Smooth muscle cell (in vitro differentiated cells): Measurements from ENCODE around the gene MPI. TPM values are rescaled to one million over a fixed set of nuclear protein-coding genes. Genes with fewer than 3 reads are reported as not detected.

Source experiments
- DNase-seq: peaks from one replicate; lab custom pipeline; 2025; ENCODE audit not compliant: unreplicated experiment; lab: John Stamatoyannopoulos, UW
- H2AFZ ChIP-seq: fragments of 200-600 bp; sonication (generic); 2 replicates; pipeline ENCODE4 v1.6.0; 2016; ENCODE audit warnings: antibody characterized with exemption, low read depth, mild to moderate bottlenecking
- H3F3A ChIP-seq: fragments of 200-600 bp; sonication (generic); 2 replicates; pipeline ENCODE4 v1.6.0; 2017; ENCODE audit warnings: antibody characterized with exemption, low read depth
- H3K27ac ChIP-seq: fragments of 200-600 bp; sonication (generic); 2 replicates; pipeline ENCODE4 v1.5.1; 2016; ENCODE audit warnings: low read depth, mild to moderate bottlenecking
- H3K27me3 ChIP-seq: fragments of 200-600 bp; sonication (generic); 2 replicates; pipeline ENCODE4 v1.6.1; 2016; ENCODE audit warnings: low read depth, mild to moderate bottlenecking
- H3K36me3 ChIP-seq: fragments of 200-600 bp; sonication (generic); 2 replicates; pipeline ENCODE4 v1.5.1; 2016; ENCODE audit warnings: low read depth
- H3K4me1 ChIP-seq: fragments of 200-600 bp; sonication (generic); 2 replicates; pipeline ENCODE4 v1.5.1; 2016; ENCODE audit warnings: low read depth
- H3K4me2 ChIP-seq: fragments of 200-600 bp; sonication (generic); 2 replicates; pipeline ENCODE4 v1.6.0; 2016; ENCODE audit warnings: mild to moderate bottlenecking
- H3K4me3 ChIP-seq: fragments of 200-600 bp; sonication (generic); 2 replicates; pipeline ENCODE4 v1.5.1; 2016; ENCODE audit warnings: mild to moderate bottlenecking
- H3K79me2 ChIP-seq: fragments of 200-600 bp; sonication (generic); 2 replicates; pipeline ENCODE4 v1.6.0; 2016; ENCODE audit warnings: low read depth, mild to moderate bottlenecking
- H3K9ac ChIP-seq: fragments of 200-600 bp; sonication (generic); 2 replicates; pipeline ENCODE4 v1.6.0; 2016; ENCODE audit warnings: low read depth
- H3K9me3 ChIP-seq: fragments of 200-600 bp; sonication (generic); replicated peaks from 2 replicates; pipeline ENCODE4 v1.5.1; 2016; ENCODE audit warnings: low read depth
- H4K20me1 ChIP-seq: fragments of 200-600 bp; sonication (generic); 2 replicates; pipeline ENCODE4 v1.6.0; 2016; ENCODE audit warnings: low read depth
- WGBS: methylation state at CpG from one replicate; pipeline ENCODE4 v1.1.7; 2016; ENCODE audit warnings: low lambda C conversion rate; 5-methylcytosine and 5-hydroxymethylcytosine counted together
- polyA plus RNA-seq: library from polyadenylated mRNA; unstranded; fragments of >200 nt; fragmentation: Nextera tagmentation; extraction: Ambion mirVana; gene quantifications from 2 replicates; pipeline ENCODE4 v1.2.1, GENCODE V29; 2016
- total RNA-seq: library from RNA; depleted of rRNA; stranded (reverse); fragments of >200 nt; gene quantifications from 2 replicates; pipeline ENCODE4 v1.2.3, GENCODE V29; 2014
- TF ChIP-seq, protein P1 (sequence below): fragments of 200-600 bp; sonication (generic); IDR thresholded peaks from 2 replicates; pipeline ENCODE4 v1.5.1; 2017; ENCODE audit warnings: borderline replicate concordance, mild to moderate bottlenecking, antibody characterized with exemption; ENCODE audit not compliant: insufficient read depth, poor library complexity, severe bottlenecking

MPI gene
- total and polyA plus RNA-seq, 2 experiments from 2014 or later, result 41.9 to 43.6 TPM

DNA sequence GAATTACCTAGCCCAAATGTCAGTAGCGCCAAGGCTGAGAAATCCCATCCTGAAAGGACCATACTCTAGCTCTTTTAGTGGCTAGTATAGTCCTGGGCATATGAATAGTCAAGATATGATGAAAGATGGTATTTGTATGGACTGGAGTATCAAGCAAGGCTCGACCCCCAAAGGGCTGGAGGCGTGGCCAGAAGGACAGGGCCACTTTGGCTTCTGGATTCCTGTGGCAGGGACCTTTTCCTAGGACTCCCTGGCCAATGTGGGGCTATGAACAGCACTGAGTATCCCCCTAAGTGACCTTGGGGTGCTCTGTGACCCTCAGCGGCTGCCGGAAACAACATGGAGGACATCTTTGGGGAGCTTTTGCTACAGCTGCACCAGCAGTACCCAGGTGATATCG is 6.0 kb downstream of the MPI start:
- TF ChIP-seq, protein P1, sequence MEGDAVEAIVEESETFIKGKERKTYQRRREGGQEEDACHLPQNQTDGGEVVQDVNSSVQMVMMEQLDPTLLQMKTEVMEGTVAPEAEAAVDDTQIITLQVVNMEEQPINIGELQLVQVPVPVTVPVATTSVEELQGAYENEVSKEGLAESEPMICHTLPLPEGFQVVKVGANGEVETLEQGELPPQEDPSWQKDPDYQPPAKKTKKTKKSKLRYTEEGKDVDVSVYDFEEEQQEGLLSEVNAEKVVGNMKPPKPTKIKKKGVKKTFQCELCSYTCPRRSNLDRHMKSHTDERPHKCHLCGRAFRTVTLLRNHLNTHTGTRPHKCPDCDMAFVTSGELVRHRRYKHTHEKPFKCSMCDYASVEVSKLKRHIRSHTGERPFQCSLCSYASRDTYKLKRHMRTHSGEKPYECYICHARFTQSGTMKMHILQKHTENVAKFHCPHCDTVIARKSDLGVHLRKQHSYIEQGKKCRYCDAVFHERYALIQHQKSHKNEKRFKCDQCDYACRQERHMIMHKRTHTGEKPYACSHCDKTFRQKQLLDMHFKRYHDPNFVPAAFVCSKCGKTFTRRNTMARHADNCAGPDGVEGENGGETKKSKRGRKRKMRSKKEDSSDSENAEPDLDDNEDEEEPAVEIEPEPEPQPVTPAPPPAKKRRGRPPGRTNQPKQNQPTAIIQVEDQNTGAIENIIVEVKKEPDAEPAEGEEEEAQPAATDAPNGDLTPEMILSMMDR, result no peak

DNA sequence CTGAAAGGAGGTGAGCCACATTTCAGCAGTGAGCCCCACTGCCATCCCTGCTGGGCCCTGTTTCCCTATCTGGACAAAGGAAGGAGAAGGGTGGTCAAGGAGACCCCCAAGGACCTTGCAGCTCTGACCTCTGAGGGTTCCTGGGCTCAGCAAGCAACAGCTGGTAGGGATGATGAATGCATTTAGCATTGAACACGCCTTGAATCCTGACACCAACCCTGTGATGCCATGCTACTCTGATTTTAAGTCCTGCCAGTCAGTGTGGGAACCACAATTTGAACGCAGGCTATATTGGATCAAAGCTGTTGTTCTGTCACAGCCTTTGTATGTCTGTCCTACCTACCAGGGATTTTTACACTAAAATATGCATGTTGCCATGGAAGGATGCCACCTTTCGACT is 6.5 kb downstream of the MPI start:
- H2AFZ ChIP-seq, result no peak overlapping the region
- peaks cover 10% of the 10 kb centered on the region for H3F3A ChIP-seq
- H3K9ac ChIP-seq, result no peak overlapping the region
- DNase-seq, result no peak
- no peaks in the 10 kb centered on the region for H3K27me3 ChIP-seq
- TF ChIP-seq, protein P1, result no peak
- H3K4me2 ChIP-seq, result no peak overlapping the region
- peaks cover 3% of the 10 kb centered on the region for H4K20me1 ChIP-seq
- H3K4me3 ChIP-seq, result no peak overlapping the region
- H3K27ac ChIP-seq, result no peak overlapping the region
- H3K4me1 ChIP-seq, result no peaks in the 10 kb centered on the region
- H3K79me2 ChIP-seq, result no peaks in the 10 kb centered on the region
- H3K36me3 ChIP-seq, result no peaks in the 10 kb centered on the region
- no peaks in the 10 kb centered on the region for H3K9me3 ChIP-seq
- WGBS, result 98% methylated on average over 3 of the region's 3 CpGs

More for the DNA sequence above, 6.0 kb downstream of the MPI start:
- Histone ChIP-seq H3K4me3 (no peak overlapping the region), H3K9ac (no peak overlapping the region), H3K27me3 (no peaks in the 10 kb centered on the region), H2AFZ (no peak overlapping the region), H3K4me1 (peaks cover under 1% of the 10 kb centered on the region), H3K36me3 (no peaks in the 10 kb centered on the region), H3K4me2 (no peak overlapping the region), H4K20me1 (peaks cover 3% of the 10 kb centered on the region), H3K27ac (no peak overlapping the region), H3F3A (peaks cover 10% of the 10 kb centered on the region), H3K79me2 (no peaks in the 10 kb centered on the region), H3K9me3 (no peaks in the 10 kb centered on the region)
- no peak for DNase-seq
- WGBS, result 99% methylated on average over 6 of the region's 6 CpGs

DNA sequence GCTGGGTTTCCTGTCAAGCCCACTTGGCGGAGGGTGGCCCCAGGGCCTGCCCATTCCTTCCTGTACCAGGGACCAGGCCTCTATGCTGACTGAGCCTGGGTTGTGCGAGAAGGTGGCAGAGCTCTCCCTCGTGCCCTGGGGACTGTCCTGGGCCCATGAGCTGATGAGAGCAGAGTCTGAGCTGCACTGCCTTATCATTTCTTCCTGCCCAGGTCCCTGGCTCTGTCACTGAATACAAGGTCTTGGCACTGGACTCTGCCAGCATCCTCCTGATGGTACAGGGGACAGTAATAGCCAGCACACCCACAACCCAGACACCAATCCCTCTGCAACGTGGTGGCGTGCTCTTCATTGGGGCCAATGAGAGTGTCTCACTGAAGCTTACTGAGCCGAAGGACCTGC is 7.5 kb downstream of the MPI start:
- no peaks in the 10 kb centered on the region for H3K79me2 ChIP-seq
- no peak overlapping the region for H2AFZ ChIP-seq
- WGBS, result 97% methylated on average over 6 of the region's 6 CpGs
- no peak for DNase-seq
- H3K9ac ChIP-seq, result no peak overlapping the region
- H4K20me1 ChIP-seq, result peaks cover 3% of the 10 kb centered on the region
- no peaks in the 10 kb centered on the region for H3K27me3 ChIP-seq
- H3K9me3 ChIP-seq, result no peaks in the 10 kb centered on the region
- H3K4me1 ChIP-seq, result no peaks in the 10 kb centered on the region
- TF ChIP-seq, protein P1, result no peak
- H3K36me3 ChIP-seq, result no peaks in the 10 kb centered on the region
- no peak overlapping the region for H3K4me2 ChIP-seq
- no peak overlapping the region for H3K27ac ChIP-seq
- H3K4me3 ChIP-seq, result no peak overlapping the region
- peaks cover 10% of the 10 kb centered on the region for H3F3A ChIP-seq

DNA sequence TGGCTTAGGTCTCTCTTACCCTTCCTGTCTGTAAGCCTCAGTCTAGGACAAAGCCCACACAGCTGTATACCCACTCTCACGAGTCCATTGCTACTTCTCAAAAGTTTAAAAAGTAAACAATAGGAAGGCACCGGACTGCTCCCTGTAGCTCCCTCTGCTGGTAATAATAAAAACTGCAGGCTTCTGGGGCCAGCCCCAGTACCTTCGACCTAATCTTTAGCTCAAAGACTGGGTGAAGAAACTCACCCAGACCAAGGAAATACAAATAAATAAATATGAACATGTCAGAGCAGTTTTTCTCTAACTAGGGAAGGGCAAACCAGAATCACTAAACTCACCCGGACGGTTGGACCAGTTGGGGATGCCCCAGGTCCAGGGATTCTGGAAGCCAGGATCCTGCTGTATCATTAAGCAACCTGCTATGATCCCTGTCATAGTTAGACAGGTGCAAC is 11.8 kb downstream of the MPI start:
- H3K36me3 ChIP-seq, result no peaks in the 10 kb centered on the region
- H3K4me1 ChIP-seq, result peaks cover 11% of the 10 kb centered on the region
- no peaks in the 10 kb centered on the region for H3K27me3 ChIP-seq
- peaks cover 10% of the 10 kb centered on the region for H4K20me1 ChIP-seq
- no peak overlapping the region for H2AFZ ChIP-seq
- H3F3A ChIP-seq, result peaks cover 15% of the 10 kb centered on the region
- WGBS, result 24% methylated on average over 5 of the region's 5 CpGs
- peak overlapping the region; percentile 5 for H3K27ac ChIP-seq
- no peaks in the 10 kb centered on the region for H3K9me3 ChIP-seq
- H3K4me3 ChIP-seq, result no peak overlapping the region
- H3K9ac ChIP-seq, result no peak overlapping the region
- no peak for DNase-seq
- no peak overlapping the region for H3K4me2 ChIP-seq
- peaks cover 20% of the 10 kb centered on the region for H3K79me2 ChIP-seq
- TF ChIP-seq, protein P1, result peak; percentile 94
